ENCODE results near the gene CEP68. TPM values are rescaled to one million over a fixed set of nuclear protein-coding genes. Genes with fewer than 3 reads are reported as not detected.

The CEP68 gene, protein sequence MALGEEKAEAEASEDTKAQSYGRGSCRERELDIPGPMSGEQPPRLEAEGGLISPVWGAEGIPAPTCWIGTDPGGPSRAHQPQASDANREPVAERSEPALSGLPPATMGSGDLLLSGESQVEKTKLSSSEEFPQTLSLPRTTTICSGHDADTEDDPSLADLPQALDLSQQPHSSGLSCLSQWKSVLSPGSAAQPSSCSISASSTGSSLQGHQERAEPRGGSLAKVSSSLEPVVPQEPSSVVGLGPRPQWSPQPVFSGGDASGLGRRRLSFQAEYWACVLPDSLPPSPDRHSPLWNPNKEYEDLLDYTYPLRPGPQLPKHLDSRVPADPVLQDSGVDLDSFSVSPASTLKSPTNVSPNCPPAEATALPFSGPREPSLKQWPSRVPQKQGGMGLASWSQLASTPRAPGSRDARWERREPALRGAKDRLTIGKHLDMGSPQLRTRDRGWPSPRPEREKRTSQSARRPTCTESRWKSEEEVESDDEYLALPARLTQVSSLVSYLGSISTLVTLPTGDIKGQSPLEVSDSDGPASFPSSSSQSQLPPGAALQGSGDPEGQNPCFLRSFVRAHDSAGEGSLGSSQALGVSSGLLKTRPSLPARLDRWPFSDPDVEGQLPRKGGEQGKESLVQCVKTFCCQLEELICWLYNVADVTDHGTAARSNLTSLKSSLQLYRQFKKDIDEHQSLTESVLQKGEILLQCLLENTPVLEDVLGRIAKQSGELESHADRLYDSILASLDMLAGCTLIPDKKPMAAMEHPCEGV
- 8.0 to 10.8 TPM (median 9.6 TPM) in 5 replicates for total RNA-seq (2022; extraction: Qiagen RNA extraction; ENCODE audit: low read depth)

GRCh38 chr2:65056215-65057053 is at the start of gene CEP68:
CEP68 (plus strand) TSS chr2:65056416; CDS start chr2:65069445, 13,029 bp downstream.

DNA sequence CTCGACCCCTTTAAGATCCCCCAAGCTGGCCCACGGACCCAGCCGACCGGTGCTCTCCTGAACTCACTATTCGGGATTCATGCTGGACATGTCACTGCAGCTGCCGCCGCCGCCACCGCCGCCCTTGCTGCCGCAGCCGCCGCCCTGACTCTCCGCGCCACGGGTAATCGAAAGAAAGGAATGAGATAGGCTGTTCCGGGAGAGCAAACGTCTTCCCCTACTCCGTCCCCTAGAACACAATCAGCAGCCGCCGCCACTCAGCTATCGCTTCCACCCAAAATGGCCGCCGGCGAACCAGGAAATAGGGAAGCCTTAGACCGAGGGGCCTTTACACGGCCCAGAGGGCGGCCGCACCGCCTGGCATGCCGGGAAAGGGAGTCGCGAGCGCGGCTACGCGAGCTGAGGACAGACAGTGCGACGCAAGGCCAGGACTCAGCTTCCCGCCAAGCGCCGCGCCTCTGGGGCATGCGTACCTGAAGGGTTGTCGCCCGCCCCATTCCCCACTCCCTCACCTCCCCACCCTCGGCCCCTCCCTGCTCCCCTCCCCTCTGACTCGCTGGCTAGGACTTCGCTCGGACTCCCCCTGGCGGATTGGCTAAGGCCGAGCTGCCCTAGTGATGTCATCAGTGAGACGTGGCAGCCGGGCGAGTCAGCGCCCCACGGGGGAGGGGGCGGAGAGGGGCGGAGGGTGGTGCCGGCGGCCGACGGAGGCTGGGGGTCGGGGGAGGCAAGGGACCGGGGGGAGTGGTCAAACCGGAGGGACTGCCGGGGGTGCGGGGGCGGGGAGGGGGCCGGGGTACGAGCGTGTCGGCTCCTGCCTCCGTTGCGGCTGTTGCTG is 73.8 kb downstream of the CEP68 start, which contains the start of gene RAB1A:
Gene RAB1A (minus strand): TSS at position 281 of the 838 bp plus-strand sequence. CDS start 191 bp downstream, at position 90.

Other genes starting within 250 kb of the CEP68 start
- 10.9 to 12.7 TPM (median 11.6 TPM) in 5 replicates for gene SLC1A4, start 67.0 kb upstream of the CEP68 start, total RNA-seq (2022; extraction: Qiagen RNA extraction; ENCODE audit: low read depth)
- gene RAB1A, start 73.7 kb downstream of the CEP68 start, total RNA-seq (2022; extraction: Qiagen RNA extraction; ENCODE audit: low read depth): 208 to 255 TPM (median 239 TPM) in 5 replicates
- 139 to 184 TPM (median 159 TPM) in 5 replicates for gene ACTR2, start 171.4 kb downstream of the CEP68 start, total RNA-seq (2022; extraction: Qiagen RNA extraction; ENCODE audit: low read depth)